PC-3 (cell line): ENCODE results near the gene SSNA1.

ENCODE experiments used
- EZH2 ChIP-seq: fragments of 300-600 bp; sonication (generic); IDR thresholded peaks from one replicate; pipeline ENCODE4 v1.6.1; 2017; ENCODE audit warnings: antibody characterized with exemption, mild to moderate bottlenecking, low read length; ENCODE audit not compliant: unreplicated experiment
- EZH2phosphoT487 ChIP-seq: fragments of 300-600 bp; sonication (generic); IDR thresholded peaks from 2 replicates; pipeline ENCODE4 v1.6.1; 2018; ENCODE audit warnings: mild to moderate bottlenecking, antibody characterized with exemption, low read length, borderline replicate concordance
- TF ChIP-seq, protein P1 (sequence below): fragments of 300-600 bp; sonication (generic); conservative IDR thresholded peaks from 2 replicates; pipeline ENCODE4 v1.5.1; 2017; ENCODE audit warnings: antibody characterized with exemption, low read depth, mild to moderate bottlenecking, low read length

DNA sequence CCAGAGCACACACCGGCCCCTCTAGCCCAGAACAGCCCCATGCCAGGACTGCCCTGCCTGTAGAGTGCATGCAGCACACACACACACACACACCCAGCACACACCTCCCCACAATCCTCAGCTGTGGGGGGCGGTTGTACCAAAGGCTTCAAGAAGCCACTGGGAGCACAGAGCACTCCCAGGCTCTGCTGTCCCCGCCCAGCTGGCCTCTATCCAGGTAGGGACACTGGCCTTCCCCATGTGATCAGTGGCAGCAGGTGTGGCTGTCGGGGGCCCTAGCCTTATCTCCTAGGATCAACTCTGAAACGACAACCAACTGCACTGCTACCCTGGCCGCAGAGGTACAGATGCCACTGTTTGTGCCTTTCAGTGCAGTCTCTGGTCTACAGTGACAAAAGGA lies 2.1 kb upstream of the SSNA1 start:
- TF ChIP-seq, protein P1, sequence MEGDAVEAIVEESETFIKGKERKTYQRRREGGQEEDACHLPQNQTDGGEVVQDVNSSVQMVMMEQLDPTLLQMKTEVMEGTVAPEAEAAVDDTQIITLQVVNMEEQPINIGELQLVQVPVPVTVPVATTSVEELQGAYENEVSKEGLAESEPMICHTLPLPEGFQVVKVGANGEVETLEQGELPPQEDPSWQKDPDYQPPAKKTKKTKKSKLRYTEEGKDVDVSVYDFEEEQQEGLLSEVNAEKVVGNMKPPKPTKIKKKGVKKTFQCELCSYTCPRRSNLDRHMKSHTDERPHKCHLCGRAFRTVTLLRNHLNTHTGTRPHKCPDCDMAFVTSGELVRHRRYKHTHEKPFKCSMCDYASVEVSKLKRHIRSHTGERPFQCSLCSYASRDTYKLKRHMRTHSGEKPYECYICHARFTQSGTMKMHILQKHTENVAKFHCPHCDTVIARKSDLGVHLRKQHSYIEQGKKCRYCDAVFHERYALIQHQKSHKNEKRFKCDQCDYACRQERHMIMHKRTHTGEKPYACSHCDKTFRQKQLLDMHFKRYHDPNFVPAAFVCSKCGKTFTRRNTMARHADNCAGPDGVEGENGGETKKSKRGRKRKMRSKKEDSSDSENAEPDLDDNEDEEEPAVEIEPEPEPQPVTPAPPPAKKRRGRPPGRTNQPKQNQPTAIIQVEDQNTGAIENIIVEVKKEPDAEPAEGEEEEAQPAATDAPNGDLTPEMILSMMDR: no peak
- TF ChIP-seq EZH2phosphoT487 (no peak), EZH2 (no peak)
